IPS-20b (cell line): ENCODE results near the gene SUCO.

ENCODE experiments used
- H3K27ac ChIP-seq: one replicate; pipeline ENCODE4 v1.5.1; 2013; ENCODE audit warnings: low read length
- H3K27me3 ChIP-seq: 2 replicates; pipeline ENCODE4 v1.6.1; 2013; ENCODE audit warnings: mild to moderate bottlenecking, low read length, inconsistent platforms; ENCODE audit not compliant: insufficient read depth
- H3K36me3 ChIP-seq: 2 replicates; pipeline ENCODE4 v1.6.1; 2013; ENCODE audit warnings: low read depth, mild to moderate bottlenecking, inconsistent platforms, low read length, moderate library complexity; ENCODE audit not compliant: insufficient read depth
- H3K4me1 ChIP-seq: 2 replicates; pipeline ENCODE4 v1.6.1; 2013; ENCODE audit warnings: mild to moderate bottlenecking, control low read depth, inconsistent platforms, low read length, moderate library complexity; ENCODE audit not compliant: insufficient read depth
- H3K4me3 ChIP-seq: 2 replicates; pipeline ENCODE4 v1.5.1; 2013; ENCODE audit warnings: mild to moderate bottlenecking, low read length, inconsistent platforms
- H3K9ac ChIP-seq: 2 replicates; pipeline ENCODE4 v1.6.1; 2013; ENCODE audit warnings: low read depth, mild to moderate bottlenecking, inconsistent platforms, low read length, moderate library complexity
- H3K9me3 ChIP-seq: 2 replicates; pipeline ENCODE4 v1.6.1; 2013; ENCODE audit warnings: mild to moderate bottlenecking, low read depth, low read length, inconsistent platforms; ENCODE audit not compliant: insufficient read depth

SUCO gene

GRCh38 chr1:172600615-172601014 is 67.7 kb downstream of the SUCO start:
- Histone ChIP-seq H3K9me3 (peaks cover 15% of the 10 kb centered on the region), H3K4me1 (no peaks in the 10 kb centered on the region), H3K27me3 (no peaks in the 10 kb centered on the region), H3K4me3 (no peak overlapping the region), H3K9ac (no peak overlapping the region), H3K36me3 (peaks cover 91% of the 10 kb centered on the region), H3K27ac (no peak overlapping the region)

GRCh38 chr1:172601046-172601630 is 68.2 kb downstream of the SUCO start:
- no peak overlapping the region for H3K9ac ChIP-seq
- H3K27ac ChIP-seq = no peak overlapping the region
- H3K9me3 ChIP-seq = peaks cover 15% of the 10 kb centered on the region
- no peaks in the 10 kb centered on the region for H3K27me3 ChIP-seq
- peaks cover 87% of the 10 kb centered on the region for H3K36me3 ChIP-seq
- H3K4me1 ChIP-seq = no peaks in the 10 kb centered on the region
- H3K4me3 ChIP-seq = no peak overlapping the region

DNA sequence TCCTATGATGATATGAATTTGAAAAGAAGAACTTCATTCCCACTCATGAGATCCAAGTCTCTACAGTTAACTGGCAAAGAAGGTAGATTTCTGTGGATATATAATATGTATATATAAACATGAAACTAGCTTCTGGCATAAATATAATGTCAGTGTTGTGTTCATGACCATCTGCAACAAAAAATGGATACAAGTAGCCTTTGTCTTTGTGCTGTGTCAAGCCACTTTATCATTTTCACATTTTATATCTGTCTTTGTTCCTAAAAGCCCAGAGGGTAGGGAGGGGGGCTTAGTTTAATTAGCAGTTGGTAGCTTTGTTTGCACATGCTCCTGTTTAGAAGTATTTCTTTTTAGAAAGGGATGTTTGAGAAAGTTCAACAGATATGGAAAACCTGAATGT is 69.8 kb downstream of the SUCO start:
- Histone ChIP-seq H3K9me3 (no peaks in the 10 kb centered on the region), H3K36me3 (peaks cover 71% of the 10 kb centered on the region), H3K4me1 (no peaks in the 10 kb centered on the region), H3K4me3 (no peak overlapping the region), H3K9ac (no peak overlapping the region), H3K27me3 (no peaks in the 10 kb centered on the region), H3K27ac (no peak overlapping the region)

DNA sequence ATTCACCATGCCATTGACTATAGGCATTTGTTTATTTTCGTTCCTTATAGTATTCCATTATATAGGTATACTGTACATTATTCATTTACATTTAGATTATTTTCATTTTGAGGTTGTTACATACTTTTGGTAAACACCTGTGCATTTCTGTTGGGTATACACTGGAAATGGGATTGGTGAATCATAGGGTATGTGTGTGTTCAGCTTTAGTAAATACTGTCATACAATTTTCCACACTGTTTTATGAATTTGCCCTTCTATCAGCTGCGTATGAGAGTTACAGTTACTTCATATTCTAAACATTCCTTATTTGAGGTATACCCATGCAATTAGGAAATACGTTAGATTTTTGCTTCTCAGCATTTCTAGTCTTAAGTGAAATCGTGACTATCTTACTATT is 70.9 kb downstream of the SUCO start:
- Histone ChIP-seq H3K9ac (no peak overlapping the region), H3K27me3 (no peaks in the 10 kb centered on the region), H3K9me3 (no peaks in the 10 kb centered on the region), H3K4me3 (no peak overlapping the region), H3K27ac (no peak overlapping the region), H3K36me3 (peaks cover 62% of the 10 kb centered on the region), H3K4me1 (no peaks in the 10 kb centered on the region)

DNA sequence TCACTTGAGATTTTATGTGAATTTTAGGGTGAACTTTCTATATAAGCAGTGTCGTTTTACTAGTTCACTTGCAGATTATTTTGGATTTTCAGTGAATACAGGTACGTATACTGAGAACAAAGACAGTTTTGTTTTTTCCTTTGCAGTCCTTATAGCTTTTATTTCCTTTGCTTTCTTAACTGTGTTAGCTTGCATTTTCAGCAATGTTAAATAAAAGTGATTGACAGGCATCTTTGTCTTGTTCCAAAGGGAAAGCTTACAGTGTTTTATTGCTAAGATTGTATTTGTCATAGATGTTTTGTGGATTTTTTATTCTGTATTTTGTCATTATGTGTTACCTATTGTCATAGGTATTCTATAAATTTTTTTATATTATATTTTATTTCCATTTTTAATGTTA is 72.7 kb downstream of the SUCO start:
- H3K27me3 ChIP-seq = no peaks in the 10 kb centered on the region
- peaks cover 67% of the 10 kb centered on the region for H3K36me3 ChIP-seq

DNA sequence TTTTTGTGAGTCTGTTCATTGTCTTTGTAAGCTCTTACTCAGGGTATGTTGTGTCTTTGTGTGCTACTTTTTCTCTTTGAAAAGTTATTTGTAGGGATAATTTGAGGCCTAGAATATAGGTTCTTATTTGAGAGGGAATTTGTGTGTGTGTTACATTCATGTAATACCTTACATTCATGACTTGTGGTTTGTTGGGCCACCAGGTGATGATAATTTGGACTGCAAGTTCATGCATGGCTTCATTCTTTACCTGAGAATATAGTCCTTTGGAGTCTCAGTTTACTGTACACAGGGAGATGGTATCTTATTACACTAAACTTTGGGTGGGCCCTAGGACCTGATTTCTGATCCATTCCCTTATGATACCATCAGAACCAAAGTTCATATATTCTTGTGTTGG is 74.2 kb downstream of the SUCO start:
- H3K4me1 ChIP-seq = no peaks in the 10 kb centered on the region
- no peak overlapping the region for H3K9ac ChIP-seq
- H3K4me3 ChIP-seq = no peak overlapping the region
- H3K27ac ChIP-seq = no peak overlapping the region
- H3K9me3 ChIP-seq = no peaks in the 10 kb centered on the region
- no peaks in the 10 kb centered on the region for H3K27me3 ChIP-seq
- peaks cover 66% of the 10 kb centered on the region for H3K36me3 ChIP-seq

More for the DNA sequence above, 72.7 kb downstream of the SUCO start:
- H3K9ac ChIP-seq = no peak overlapping the region
- no peaks in the 10 kb centered on the region for H3K9me3 ChIP-seq
- H3K4me3 ChIP-seq = no peak overlapping the region
- H3K27ac ChIP-seq = no peak overlapping the region
- no peaks in the 10 kb centered on the region for H3K4me1 ChIP-seq

DNA sequence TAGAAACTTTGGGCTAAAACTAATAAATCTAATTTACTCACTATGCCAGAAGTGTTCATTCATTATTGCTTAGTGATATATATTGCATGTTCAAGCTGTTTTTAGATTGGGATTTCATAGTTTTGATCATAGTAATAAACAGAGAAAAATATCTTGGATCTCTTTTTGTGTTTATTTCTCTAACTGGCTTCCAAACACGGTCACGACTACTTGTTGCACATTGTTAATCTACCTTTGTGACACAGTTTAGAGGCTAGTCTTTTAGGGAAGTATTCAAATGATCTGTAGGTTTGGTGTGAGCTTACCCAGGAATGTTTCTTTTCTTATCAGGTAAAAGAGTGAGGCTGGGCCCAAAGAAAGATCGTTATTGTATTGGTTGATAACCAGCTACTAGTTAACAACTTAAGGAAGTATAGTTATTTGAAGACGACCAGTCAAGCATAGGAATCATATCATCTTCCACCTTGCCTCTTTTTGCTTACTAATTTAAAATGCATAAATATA is 75.2 kb downstream of the SUCO start:
- H3K4me3 ChIP-seq = no peak overlapping the region
- H3K36me3 ChIP-seq = peaks cover 57% of the 10 kb centered on the region
- no peak overlapping the region for H3K9ac ChIP-seq
- H3K27ac ChIP-seq = no peak overlapping the region
- H3K4me1 ChIP-seq = no peaks in the 10 kb centered on the region
- H3K9me3 ChIP-seq = no peaks in the 10 kb centered on the region
- no peaks in the 10 kb centered on the region for H3K27me3 ChIP-seq

- Histone ChIP-seq H3K9ac (no peak overlapping the region), H3K27ac (no peak overlapping the region), H3K4me1 (no peaks in the 10 kb centered on the region), H3K27me3 (no peaks in the 10 kb centered on the region), H3K36me3 (peaks cover 43% of the 10 kb centered on the region), H3K9me3 (no peaks in the 10 kb centered on the region), H3K4me3 (no peak overlapping the region)
Measured at GRCh38 chr1:172609528-172609927, 76.6 kb downstream of the SUCO start.

- H3K4me1 ChIP-seq = no peaks in the 10 kb centered on the region
- no peaks in the 10 kb centered on the region for H3K27me3 ChIP-seq
- H3K9me3 ChIP-seq = peaks cover 13% of the 10 kb centered on the region
- peaks cover 32% of the 10 kb centered on the region for H3K36me3 ChIP-seq
- no peak overlapping the region for H3K27ac ChIP-seq
- no peak overlapping the region for H3K4me3 ChIP-seq
- H3K9ac ChIP-seq = no peak overlapping the region
Measured at GRCh38 chr1:172612478-172612877, 79.5 kb downstream of the SUCO start.

GRCh38 chr1:172613294-172613693 is 80.3 kb downstream of the SUCO start:
- Histone ChIP-seq H3K4me3 (no peak overlapping the region), H3K36me3 (peaks cover 32% of the 10 kb centered on the region), H3K9me3 (peaks cover 18% of the 10 kb centered on the region), H3K27me3 (no peaks in the 10 kb centered on the region), H3K9ac (no peak overlapping the region), H3K4me1 (no peaks in the 10 kb centered on the region), H3K27ac (no peak overlapping the region)

DNA sequence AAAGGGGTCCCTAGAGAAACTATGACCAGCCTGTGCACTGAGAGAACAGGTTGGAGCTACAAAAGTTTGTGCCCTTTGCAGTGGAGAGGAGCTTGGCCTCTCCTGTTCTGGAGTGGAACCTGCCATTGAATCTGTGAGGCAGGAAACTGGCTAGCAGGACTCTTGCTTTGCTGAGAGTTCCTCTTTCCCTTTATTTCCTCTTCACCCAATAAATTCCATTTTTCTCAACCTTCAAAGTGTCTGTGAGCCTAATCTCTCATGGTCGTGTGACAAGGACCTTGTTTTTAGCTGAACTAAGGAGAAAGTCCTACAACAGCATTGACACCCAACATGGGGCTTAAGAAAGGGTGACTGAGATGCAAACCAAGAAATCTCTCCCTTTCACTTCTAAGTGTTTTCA is 83.2 kb downstream of the SUCO start:
- no peak overlapping the region for H3K9ac ChIP-seq
- H3K36me3 ChIP-seq = peaks cover 7% of the 10 kb centered on the region
- H3K27ac ChIP-seq = no peak overlapping the region
- H3K4me3 ChIP-seq = no peak overlapping the region
- peaks cover 43% of the 10 kb centered on the region for H3K9me3 ChIP-seq
- no peaks in the 10 kb centered on the region for H3K4me1 ChIP-seq
- H3K27me3 ChIP-seq = no peaks in the 10 kb centered on the region

GRCh38 chr1:172616636-172617035 is 83.7 kb downstream of the SUCO start:
- Histone ChIP-seq H3K4me3 (no peak overlapping the region), H3K4me1 (no peaks in the 10 kb centered on the region), H3K36me3 (peaks cover 3% of the 10 kb centered on the region; the same call in 1 of the 2 replicates), H3K27me3 (no peaks in the 10 kb centered on the region), H3K9ac (no peak overlapping the region), H3K27ac (no peak overlapping the region), H3K9me3 (peaks cover 43% of the 10 kb centered on the region)
